Measurements from ENCODE around the gene PTPRA.

DNA sequence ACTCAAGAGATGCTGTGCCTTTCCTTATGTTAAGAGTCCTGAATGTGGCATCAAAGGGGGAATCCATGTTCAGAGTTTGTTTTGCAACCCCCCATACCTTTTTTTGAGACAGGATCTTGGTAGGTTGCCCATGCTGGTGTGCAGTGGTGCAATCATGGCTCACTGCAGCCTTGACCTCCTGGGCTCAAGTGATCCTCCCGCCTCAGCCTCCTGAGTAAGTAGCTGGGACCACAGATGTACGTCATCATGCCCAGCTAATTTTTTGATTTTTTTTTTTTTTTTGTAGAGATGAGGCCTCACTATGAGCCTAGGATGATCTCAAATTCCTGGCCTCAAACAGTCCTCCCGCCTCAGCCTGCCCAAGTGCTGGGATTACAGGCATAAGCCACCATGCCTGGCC is 16.5 kb downstream of the PTPRA start:
- TF ChIP-seq CTCF (IDR thresholded peaks at IDR 0.05; ENCODE audit: poor library complexity) (no peak), EZH2phosphoT487 (IDR thresholded peaks at IDR 0.05; ENCODE audit: low read depth, severe bottlenecking, unreplicated experiment) (no peak)

All from hepatocyte (in vitro differentiated cells).